Endothelial cell of umbilical vein (primary cell): ENCODE results near the gene YPEL1. TPM values are rescaled to one million over a fixed set of nuclear protein-coding genes. Genes with fewer than 3 reads are reported as not detected.

Experiments
- BruUV-seq: library from RNA; stranded (reverse); fragments of 400-500 nt; replicated peaks from 2 replicates; lab custom pipeline; 2021; lab: Mats Ljungman, UMichigan
- CTCF ChIA-PET: fragments of 300-600, 350-600 bp; sonication (Branson Sonifier 250); formaldehyde crosslinking; loops from one replicate; lab custom pipeline; 2021; ENCODE audit warnings: antibody characterized with exemption, inconsistent platforms; lab: Charles Lee
- POLR2A ChIA-PET: fragments of 300-600, 350-600 bp; sonication (Branson Sonifier 250); formaldehyde crosslinking; loops from one replicate; lab custom pipeline; 2021; ENCODE audit warnings: antibody characterized with exemption, inconsistent platforms; lab: Charles Lee
- DNase-seq: peaks from one replicate; pipeline ENCODE4 v3.0.0-alpha.2; 2011; ENCODE audit warnings: low read depth, low spot score
- FAIRE-seq: peaks from 2 replicates; lab custom pipeline; 2011; peaks lifted over from hg19 to GRCh38; lab: Jason Lieb, UNC
- H2AFZ ChIP-seq: 2 replicates; pipeline ENCODE4 v1.6.0; 2012; ENCODE audit warnings: low read depth, low read length, control low read depth, inconsistent platforms
- H3K27ac ChIP-seq: 2 replicates; pipeline ENCODE4 v1.5.1; 2011; ENCODE audit warnings: low read depth, mild to moderate bottlenecking, control low read depth, low read length, moderate library complexity; ENCODE audit not compliant: insufficient read depth
- H3K27me3 ChIP-seq, 2 experiments: 2 replicates each; pipeline versions ENCODE4 v1.6.0 to v1.6.1; 2011; ENCODE audit warnings: low read length in 2 of 2, mixed read lengths in 1 of 2; ENCODE audit not compliant: control insufficient read depth in 2 of 2, insufficient read depth in 2 of 2
- H3K36me3 ChIP-seq, 2 experiments: 2 replicates in 1 of 2; 3 replicates in 1 of 2; pipeline ENCODE4 v1.5.1; 2011; ENCODE audit warnings: low read length in 2 of 2, mild to moderate bottlenecking in 1 of 2, moderate library complexity in 1 of 2; ENCODE audit not compliant: control insufficient read depth in 2 of 2, insufficient read depth in 2 of 2; ENCODE audit errors: extremely low read depth in 1 of 2
- H3K4me1 ChIP-seq: 3 replicates; pipeline ENCODE4 v1.5.1; 2011; ENCODE audit warnings: mild to moderate bottlenecking, low read length; ENCODE audit not compliant: control insufficient read depth, insufficient read depth; ENCODE audit errors: extremely low read depth
- H3K4me2 ChIP-seq: 2 replicates; pipeline ENCODE4 v1.6.1; 2011; ENCODE audit warnings: low read length, control low read depth, mixed read lengths; ENCODE audit not compliant: insufficient read depth
- H3K4me3 ChIP-seq, 3 experiments: fragments of 200-600 bp in 1 of 3; sonication (generic), shearing (Covaris generic) in 1 of 3; replicated peaks in 1 of 3; 2 replicates each; pipeline ENCODE4 v1.5.1; 2011 to 2016; ENCODE audit warnings: control low read depth in 3 of 3, low read length in 3 of 3, mild to moderate bottlenecking in 2 of 3, inconsistent platforms in 1 of 3, low read depth in 1 of 3, moderate library complexity in 1 of 3; ENCODE audit not compliant: insufficient read depth in 1 of 3
- H3K79me2 ChIP-seq: 2 replicates; pipeline ENCODE4 v1.6.0; 2012; ENCODE audit warnings: low read length, inconsistent platforms; ENCODE audit not compliant: control insufficient read depth, insufficient read depth
- H3K9ac ChIP-seq: replicated peaks from 2 replicates; pipeline ENCODE3; 2011; ENCODE audit warnings: low read length, control low read depth; ENCODE audit not compliant: insufficient read depth; ENCODE audit errors: extremely low read depth
- H3K9me1 ChIP-seq: replicated peaks from 3 replicates; pipeline ENCODE4 v1.6.0; 2011; ENCODE audit warnings: mild to moderate bottlenecking, low read length; ENCODE audit not compliant: control insufficient read depth, insufficient read depth; ENCODE audit errors: extremely low read depth
- H3K9me3 ChIP-seq: replicated peaks from 2 replicates; pipeline ENCODE4 v1.5.1; 2012; ENCODE audit warnings: low read length, inconsistent platforms; ENCODE audit not compliant: control insufficient read depth, insufficient read depth
- H4K20me1 ChIP-seq: replicated peaks from 2 replicates; pipeline ENCODE3; 2011; ENCODE audit warnings: mild to moderate bottlenecking, low read length; ENCODE audit not compliant: control insufficient read depth, insufficient read depth; ENCODE audit errors: extremely low read depth
- CTCF ChIP-seq, 2 donors: IDR thresholded peaks; 1 replicate in 1 of 2; 2 replicates in 1 of 2; pipeline ENCODE4 v1.5.1; 2011; ENCODE audit warnings: low read length in 2 of 2, mild to moderate bottlenecking in 2 of 2, moderate library complexity in 2 of 2, control low read depth in 1 of 2, inconsistent platforms in 1 of 2, low read depth in 1 of 2; ENCODE audit not compliant: insufficient read depth in 1 of 2; ENCODE audit errors: extremely low read depth in 1 of 2
- EZH2 ChIP-seq: IDR thresholded peaks from 2 replicates; pipeline ENCODE4 v1.6.1; 2012; ENCODE audit warnings: borderline replicate concordance, low read depth, mild to moderate bottlenecking, moderate library complexity, low read length, inconsistent platforms; ENCODE audit not compliant: severe bottlenecking
- GATA2 ChIP-seq: IDR thresholded peaks from 2 replicates; pipeline ENCODE4 v1.7.0; 2011; ENCODE audit warnings: low read depth, mild to moderate bottlenecking, moderate library complexity, mixed read lengths, low read length; ENCODE audit not compliant: insufficient read length, insufficient read depth
- POLR2A ChIP-seq: IDR thresholded peaks from 2 replicates; pipeline ENCODE4 v1.6.1; 2012; ENCODE audit warnings: low read depth, mild to moderate bottlenecking, control low read depth, low read length
- POLR2AphosphoS5 ChIP-seq: IDR thresholded peaks from 2 replicates; pipeline ENCODE4 v1.6.1; 2012; ENCODE audit warnings: low read depth, mild to moderate bottlenecking, control low read depth, low read length, moderate library complexity; ENCODE audit not compliant: insufficient read depth
- dilution Hi-C: fragments of 300-500 bp; cut with MboI; formaldehyde crosslinking; loops from one replicate; pipeline ENCODE4 v1.15.0; 2019; ENCODE audit warnings: low sequenced_read_pairs; ENCODE audit not compliant: extremely low pct_ligation_motif_present
- intact Hi-C: fragments of 100-400 bp; cut with micrococcal nuclease; formaldehyde crosslinking; loops from one replicate; pipeline ENCODE4 v1.10.0; 2022
- polyA plus RNA-seq, 4 experiments: library from polyadenylated mRNA; depleted of rRNA in 3 of 4; stranded (reverse) in 3 of 4; unstranded in 1 of 4; fragments of >200 nt; gene quantifications; 2 replicates each; pipeline versions ENCODE4 v1.2.1 to v1.2.3, GENCODE V29; 2011 to 2012; ENCODE audit warnings: missing spikeins in 1 of 4
- total RNA-seq: library from RNA; stranded (reverse); gene quantifications from 2 replicates; pipeline ENCODE4 v1.2.3, GENCODE V29; 2021

YPEL1 gene
- total and polyA plus RNA-seq, 2 donors (not counting 3 experiments of a cell fraction or from before 2014, with no cell fraction given) = 3.7 to 6.2 TPM

GRCh38 chr22:21657360-21658032 lies 78.1 kb downstream of the YPEL1 start:
- TF ChIP-seq EZH2 = no peak
- TF ChIP-seq POLR2AphosphoS5 = peak; percentile 88
- TF ChIP-seq GATA2 = no peak
- TF ChIP-seq CTCF (IDR thresholded peaks at IDR 0.05; ENCODE audit: extremely low read depth in 1 of 2, insufficient read depth in 1 of 2, low read depth in 1 of 2, low read length in 2 of 2) = peak in 1 of 2 donors; percentile 14
- TF ChIP-seq POLR2A = peak; percentile 92
- Histone ChIP-seq H3K4me2 (peak overlapping the region; percentile 69), H3K4me3 (peak overlapping the region; percentile 44 to 51 (median 45)), H4K20me1 (no peaks in the 10 kb centered on the region), H3K27ac (no peak overlapping the region), H2AFZ (peak overlapping the region; percentile 76), H3K4me1 (peaks cover 10% of the 10 kb centered on the region), H3K27me3 (peaks cover 0 to 2% of the 10 kb centered on the region in 2 experiments), H3K9me3 (no peaks in the 10 kb centered on the region), H3K9me1 (no peaks in the 10 kb centered on the region), H3K9ac (no peak overlapping the region), H3K36me3 (peaks cover 0 to 5% of the 10 kb centered on the region in 2 experiments), H3K79me2 (peaks cover 12% of the 10 kb centered on the region)
- dilution Hi-C loops = no loop called here
- DNase-seq (peak; percentile 55), FAIRE-seq (peak; percentile 83)
- intact Hi-C loops = loop anchor here (10.0 kb wide), 1 partner anchor 157 kb away; no protein-coding TSS in a partner anchor
- BruUV-seq = no TSS peak
- POLR2A ChIA-PET = no interaction called here
- CTCF ChIA-PET = interaction anchor here (1.2 kb wide), 1 partner anchor 14 kb away, joined by 5 read pairs; no protein-coding TSS in a partner anchor
